H1 (cell line): ENCODE measurements around the gene NEUROG1. TPM values are rescaled to one million over a fixed set of nuclear protein-coding genes. Genes with fewer than 3 reads are reported as not detected.

ENCODE experiments used
- CTCF ChIA-PET: fragments of 300-600 bp; sonication (Branson Sonifier 250); formaldehyde crosslinking; loops from one replicate; lab custom pipeline; 2021; ENCODE audit not compliant: partially characterized antibody; lab: Charles Lee
- POLR2A ChIA-PET: fragments of 300-600 bp; sonication (Branson Sonifier 250); formaldehyde crosslinking; loops from one replicate; lab custom pipeline; 2021; ENCODE audit warnings: inconsistent platforms; ENCODE audit not compliant: partially characterized antibody; lab: Charles Lee
- DNase-seq, 2 experiments: peaks; one replicate each; pipeline versions ENCODE4 v3.0.0 to v3.0.0-alpha.2; 2010 to 2022; ENCODE audit warnings: low spot score in 2 of 2, low read depth in 1 of 2, mixed read lengths in 1 of 2
- FAIRE-seq: peaks from 2 replicates; lab custom pipeline; 2011; peaks lifted over from hg19 to GRCh38; lab: Jason Lieb, UNC
- H2AFZ ChIP-seq: 2 replicates; pipeline ENCODE4 v1.8.1; 2012; ENCODE audit warnings: low read length, inconsistent platforms
- H2AK5ac ChIP-seq: 2 replicates; pipeline ENCODE4 v1.6.1; 2013; ENCODE audit warnings: low read depth, low read length
- H2BK120ac ChIP-seq: replicated peaks from 2 replicates; pipeline ENCODE3; 2013; ENCODE audit warnings: low read depth, low read length, inconsistent platforms
- H2BK12ac ChIP-seq: 2 replicates; pipeline ENCODE4 v1.6.1; 2013; ENCODE audit warnings: low read depth, low read length
- H2BK15ac ChIP-seq: 2 replicates; pipeline ENCODE4 v1.6.1; 2013; ENCODE audit warnings: low read length
- H2BK20ac ChIP-seq: 2 replicates; pipeline ENCODE4 v1.6.1; 2013; ENCODE audit warnings: low read length
- H2BK5ac ChIP-seq: 2 replicates; pipeline ENCODE4 v1.6.1; 2013; ENCODE audit warnings: low read depth, low read length
- H3K14ac ChIP-seq: 2 replicates; pipeline ENCODE4 v1.6.1; 2013; ENCODE audit warnings: inconsistent platforms; ENCODE audit not compliant: insufficient read length
- H3K18ac ChIP-seq: 2 replicates; pipeline ENCODE4 v1.6.1; 2013; ENCODE audit warnings: low read length; ENCODE audit errors: extremely low read depth
- H3K23ac ChIP-seq: 2 replicates; pipeline ENCODE4 v1.6.1; 2013; ENCODE audit warnings: inconsistent platforms; ENCODE audit not compliant: insufficient read length
- H3K23me2 ChIP-seq: 2 replicates; pipeline ENCODE4 v1.6.1; 2013; ENCODE audit warnings: low read depth, low read length
- H3K27ac ChIP-seq: 2 replicates; pipeline ENCODE4 v1.6.1; 2011; ENCODE audit warnings: low read depth, low read length, inconsistent platforms
- H3K27me3 ChIP-seq, 4 experiments: replicated peaks in 1 of 4; 1 replicate in 1 of 4; 2 replicates in 3 of 4; pipeline versions ENCODE4 v1.6.1 to v1.8.1; 2011 to 2013; ENCODE audit warnings: low read length in 3 of 4, mild to moderate bottlenecking in 3 of 4, inconsistent platforms in 2 of 4, mixed read lengths in 2 of 4, moderate library complexity in 1 of 4; ENCODE audit not compliant: control insufficient read depth in 3 of 4, insufficient read depth in 3 of 4; ENCODE audit errors: extremely low read depth in 1 of 4
- H3K36me3 ChIP-seq, 4 experiments: 2 replicates each; pipeline versions ENCODE4 v1.6.1 to v1.8.1; 2011 to 2013; ENCODE audit warnings: mild to moderate bottlenecking in 4 of 4, low read length in 3 of 4, moderate library complexity in 2 of 4, control low read depth in 1 of 4, inconsistent platforms in 1 of 4; ENCODE audit not compliant: insufficient read depth in 4 of 4, control insufficient read depth in 2 of 4
- H3K4ac ChIP-seq: replicated peaks from 2 replicates; pipeline ENCODE3; 2013; ENCODE audit warnings: low read length, low read depth, mixed read lengths, inconsistent platforms; ENCODE audit not compliant: insufficient read length
- H3K4me1 ChIP-seq, 4 experiments: replicated peaks in 1 of 4; 1 replicate in 1 of 4; 2 replicates in 3 of 4; pipeline versions ENCODE4 v1.6.1 to v1.8.1; 2011 to 2013; ENCODE audit warnings: low read length in 3 of 4, inconsistent platforms in 2 of 4, mixed read lengths in 1 of 4; ENCODE audit not compliant: insufficient read depth in 4 of 4, control insufficient read depth in 3 of 4
- H3K4me2 ChIP-seq, 2 experiments: 2 replicates each; pipeline versions ENCODE4 v1.6.1 to v1.8.1; 2011 to 2013; ENCODE audit warnings: low read depth in 2 of 2, low read length in 2 of 2, control low read depth in 1 of 2, inconsistent platforms in 1 of 2, mild to moderate bottlenecking in 1 of 2; ENCODE audit not compliant: insufficient read depth in 1 of 2
- H3K4me3 ChIP-seq, 4 experiments: fragments of 200-600, 300-600 bp in 1 of 4; sonication (generic), shearing (Covaris generic), sonication (Bioruptor Twin) in 1 of 4; 2 replicates each; pipeline versions ENCODE4 v1.5.1 to v1.8.1; 2011 to 2016; ENCODE audit warnings: low read length in 4 of 4, low read depth in 3 of 4, control low read depth in 2 of 4, inconsistent platforms in 2 of 4, mild to moderate bottlenecking in 2 of 4, mixed read lengths in 1 of 4, moderate library complexity in 1 of 4; ENCODE audit not compliant: insufficient read depth in 2 of 4; ENCODE audit errors: extremely low read depth in 1 of 4
- H3K56ac ChIP-seq: replicated peaks from 2 replicates; pipeline ENCODE3; 2013; ENCODE audit warnings: low read depth, mild to moderate bottlenecking, mixed read lengths, low read length, inconsistent platforms; ENCODE audit not compliant: insufficient read length
- H3K79me1 ChIP-seq: 2 replicates; pipeline ENCODE4 v1.6.1; 2013; ENCODE audit warnings: low read depth, low read length, control low read depth
- H3K79me2 ChIP-seq, 2 experiments: 2 replicates each; pipeline versions ENCODE4 v1.6.1 to v1.8.1; 2012 to 2013; ENCODE audit warnings: low read length in 2 of 2, mild to moderate bottlenecking in 2 of 2, inconsistent platforms in 1 of 2; ENCODE audit not compliant: insufficient read depth in 2 of 2, control insufficient read depth in 1 of 2
- H3K9ac ChIP-seq, 4 experiments: replicated peaks in 1 of 4; 1 replicate in 1 of 4; 2 replicates in 3 of 4; pipeline versions ENCODE4 v1.6.1 to v1.8.1; 2011 to 2013; ENCODE audit warnings: low read depth in 3 of 4, low read length in 3 of 4, control low read depth in 2 of 4, mild to moderate bottlenecking in 2 of 4, moderate library complexity in 2 of 4, inconsistent platforms in 1 of 4; ENCODE audit errors: extremely low read depth in 1 of 4
- H3K9me3 ChIP-seq, 2 experiments: 2 replicates each; pipeline versions ENCODE4 v1.6.1 to v1.8.1; 2012 to 2013; ENCODE audit warnings: mild to moderate bottlenecking in 2 of 2, moderate library complexity in 2 of 2, control low read depth in 1 of 2, inconsistent platforms in 1 of 2, low read depth in 1 of 2, low read length in 1 of 2, mixed read lengths in 1 of 2; ENCODE audit not compliant: insufficient read depth in 2 of 2
- H4K20me1 ChIP-seq, 2 experiments: replicated peaks in 1 of 2; 2 replicates each; pipeline versions ENCODE3 to v1.8.1; 2011 to 2013; ENCODE audit warnings: inconsistent platforms in 2 of 2, low read length in 2 of 2, mild to moderate bottlenecking in 1 of 2; ENCODE audit not compliant: insufficient read depth in 2 of 2, control insufficient read depth in 1 of 2
- H4K5ac ChIP-seq: 2 replicates; pipeline ENCODE4 v1.6.1; 2013; ENCODE audit warnings: low read length, low read depth, mixed read lengths, inconsistent platforms; ENCODE audit not compliant: insufficient read length
- H4K8ac ChIP-seq: 2 replicates; pipeline ENCODE4 v1.8.0; 2013; ENCODE audit warnings: mild to moderate bottlenecking, moderate library complexity, low read length, inconsistent platforms; ENCODE audit not compliant: insufficient read depth; ENCODE audit errors: extremely low read depth
- H4K91ac ChIP-seq: replicated peaks from 2 replicates; pipeline ENCODE3; 2013; ENCODE audit warnings: low read length, mixed read lengths, inconsistent platforms; ENCODE audit not compliant: insufficient read length
- CBX8 ChIP-seq: fragments of 300-800, 300-1000 bp; sonication (generic); IDR thresholded peaks from 2 replicates; pipeline ENCODE4 v1.7.1; 2016; ENCODE audit warnings: low read depth, low read length, borderline replicate concordance
- CTBP2 ChIP-seq: IDR thresholded peaks from 2 replicates; pipeline ENCODE4 v1.7.0; 2011; ENCODE audit warnings: borderline replicate concordance, mild to moderate bottlenecking, moderate library complexity, mixed read lengths, low read length; ENCODE audit not compliant: insufficient read depth, insufficient read length
- EZH2 ChIP-seq: fragments of 200-600 bp; sonication (generic); IDR thresholded peaks from 2 replicates; pipeline ENCODE4 v1.7.1; 2012; ENCODE audit warnings: low read depth, mild to moderate bottlenecking, moderate library complexity, low read length, inconsistent platforms; ENCODE audit not compliant: severe bottlenecking
- HDAC6 ChIP-seq: IDR thresholded peaks from one replicate; pipeline ENCODE4 v1.7.1; 2012; ENCODE audit warnings: low read depth, mild to moderate bottlenecking, inconsistent platforms, low read length, moderate library complexity
- KDM1A ChIP-seq: fragments of 200-600, 300-600 bp; sonication (generic); IDR thresholded peaks from 2 replicates; pipeline ENCODE4 v1.7.1; 2016; ENCODE audit warnings: mild to moderate bottlenecking, low read length, borderline replicate concordance
- POLR2AphosphoS5 ChIP-seq: IDR thresholded peaks from 2 replicates; pipeline ENCODE4 v1.6.1; 2011; ENCODE audit warnings: low read depth, low read length
- RAD21 ChIP-seq, 2 experiments: IDR thresholded peaks in 1 of 2; conservative IDR thresholded peaks in 1 of 2; 2 replicates each; pipeline ENCODE4 v1.6.1; 2011; ENCODE audit warnings: low read depth in 2 of 2, low read length in 2 of 2, improper control_type of control experiment in 1 of 2, inconsistent platforms in 1 of 2, mild to moderate bottlenecking in 1 of 2, moderate library complexity in 1 of 2
- RFX5 ChIP-seq: IDR thresholded peaks from 2 replicates; pipeline ENCODE4 v1.6.1; 2011; ENCODE audit warnings: low read depth, low read length, improper control_type of control experiment, borderline replicate concordance
- RNF2 ChIP-seq: fragments of 200-900, 300-1000 bp; sonication (generic); IDR thresholded peaks from 2 replicates; pipeline ENCODE4 v1.7.1; 2016; ENCODE audit warnings: borderline replicate concordance, low read depth, mild to moderate bottlenecking, antibody characterized with exemption, low read length; ENCODE audit not compliant: poor library complexity, severe bottlenecking; ENCODE audit errors: missing control alignments
- RXRA ChIP-seq: IDR thresholded peaks from 2 replicates; pipeline ENCODE4 v1.6.1; 2011; ENCODE audit warnings: low read depth, mild to moderate bottlenecking, low read length, moderate library complexity; ENCODE audit not compliant: insufficient read depth
- SRF ChIP-seq: IDR thresholded peaks from 2 replicates; pipeline ENCODE4 v1.6.1; 2011; ENCODE audit warnings: mild to moderate bottlenecking, low read depth, low read length, moderate library complexity
- TAF7 ChIP-seq: optimal IDR thresholded peaks from 2 replicates; pipeline ENCODE3; 2011; ENCODE audit warnings: low read depth, mild to moderate bottlenecking, inconsistent platforms, low read length, moderate library complexity, borderline replicate concordance
- TCF12 ChIP-seq: IDR thresholded peaks from 2 replicates; pipeline ENCODE4 v1.6.1; 2011; ENCODE audit warnings: low read depth, mild to moderate bottlenecking, low read length
- WGBS, 2 experiments: shearing (Covaris generic) in 1 of 2; methylation state at CpG; one replicate each; pipeline versions ENCODE4 v1.1.6 to v1.1.7; 2013 to 2015; ENCODE audit warnings: low lambda C conversion rate in 2 of 2, mixed read lengths in 2 of 2, inconsistent platforms in 1 of 2, low coverage in 1 of 2, missing lambda C conversion rate in 1 of 2; ENCODE audit not compliant: insufficient replicate concordance in 2 of 2, insufficient coverage in 1 of 2, insufficient read length in 1 of 2; ENCODE audit errors: extremely low coverage in 1 of 2, missing lambda C conversion rate in 1 of 2; 5-methylcytosine and 5-hydroxymethylcytosine counted together
- polyA plus RNA-seq, 7 experiments: library from polyadenylated mRNA; depleted of rRNA in 3 of 7; stranded (reverse) in 5 of 7; unstranded in 2 of 7; fragments of >200 nt in 5 of 7; fragments of 200-250 nt in 2 of 7; gene quantifications; 1 replicate in 5 of 7; 2 replicates in 1 of 7; 4 replicates in 1 of 7; pipeline versions ENCODE4 v1.2.1 to v1.2.3, GENCODE V29; 2011 to 2013; ENCODE audit warnings: missing spikeins in 2 of 7, mixed read lengths in 2 of 7
- total RNA-seq: library from RNA; stranded (reverse); fragmentation: NEBNext Ultra II Directional; extraction: Animal tissue kit (Norgen Biotek cat#: 25700); gene quantifications from 2 replicates; pipeline ENCODE4 v1.2.1, GENCODE V29; 2021

The NEUROG1 gene
- total and polyA plus RNA-seq, 2 of the 8 experiments (the other 6 are each of a cell fraction or from before 2014, with no cell fraction given), result not detected

DNA sequence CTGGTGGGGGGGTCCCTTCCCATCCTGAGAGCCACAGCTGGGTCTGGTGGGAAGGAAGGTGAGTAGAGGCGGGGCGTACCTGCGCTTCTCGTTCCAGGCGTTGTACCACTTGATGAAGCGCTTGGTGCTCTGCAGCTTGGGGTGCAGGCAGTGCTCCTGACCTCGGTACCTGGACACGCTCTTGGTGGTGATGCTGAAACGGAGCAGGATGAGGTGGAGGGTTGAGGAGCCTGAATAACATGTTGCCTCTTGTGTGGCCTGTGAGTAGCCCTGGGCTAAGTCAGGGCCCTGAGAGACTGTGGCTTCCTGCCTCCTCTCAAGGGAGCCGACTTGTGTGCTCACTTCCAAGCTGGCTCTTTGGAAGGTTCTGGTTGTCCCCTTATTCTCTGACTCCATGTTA lies 38.7 kb upstream of the NEUROG1 start:
- Histone ChIP-seq H3K36me3 (no peaks in the 10 kb centered on the region), H4K20me1 (no peaks in the 10 kb centered on the region), H3K23ac (no peak overlapping the region), H3K4me1 (peaks cover 10 to 22% (median 18%) of the 10 kb centered on the region in 4 experiments), H4K91ac (no peak overlapping the region), H3K27me3 (peaks cover 6 to 37% (median 29%) of the 10 kb centered on the region in 4 experiments), H4K8ac (no peak overlapping the region), H3K56ac (no peak overlapping the region), H3K27ac (no peak overlapping the region), H2BK12ac (no peak overlapping the region), H2AFZ (no peak overlapping the region), H3K14ac (no peak overlapping the region), H3K4ac (no peak overlapping the region), H3K9me3 (no peaks in the 10 kb centered on the region), H2BK120ac (no peak overlapping the region), H3K79me1 (no peaks in the 10 kb centered on the region), H3K79me2 (no peaks in the 10 kb centered on the region), H3K9ac (no peak overlapping the region), H4K5ac (no peak overlapping the region), H2AK5ac (no peak overlapping the region), H3K4me3 (no peak overlapping the region), H3K18ac (no peak overlapping the region), H3K4me2 (no peak overlapping the region), H3K23me2 (peaks cover 9% of the 10 kb centered on the region), H2BK5ac (no peak overlapping the region), H2BK20ac (no peak overlapping the region), H2BK15ac (no peak overlapping the region)
- ChIA-PET CTCF (interaction anchor here (1.1 to 20.6 kb wide), 6 partner anchors 10 to 260 kb away, joined by 4 to 547 read pairs (median 126); partner anchors contain the start of gene SLC25A48), POLR2A (no interaction called here)
- 96% methylated on average over 10 of the region's 10 CpGs; no CpG with 5 or more reads in 1 of the 2 experiments for WGBS, 2 experiments
- FAIRE-seq (no peak), DNase-seq (no peak)
- TF ChIP-seq SRF (no peak), HDAC6 (no peak), RFX5 (no peak), POLR2AphosphoS5 (no peak), KDM1A (no peak), RAD21 (IDR thresholded peaks at IDR 0.05 in 1 of 2, conservative IDR thresholded peaks at IDR 0.05 in 1 of 2; ENCODE audit: low read depth in 2 of 2, low read length in 2 of 2) (no peak), CBX8 (no peak), TCF12 (no peak), TAF7 (no peak), EZH2 (no peak), RNF2 (no peak), CTBP2 (no peak), RXRA (no peak)
